ENCODE data around the gene LRRC43.
A peak's percentile ranks its signal among the peaks of the same experiment; 100 is the strongest.

The LRRC43 gene

DNA sequence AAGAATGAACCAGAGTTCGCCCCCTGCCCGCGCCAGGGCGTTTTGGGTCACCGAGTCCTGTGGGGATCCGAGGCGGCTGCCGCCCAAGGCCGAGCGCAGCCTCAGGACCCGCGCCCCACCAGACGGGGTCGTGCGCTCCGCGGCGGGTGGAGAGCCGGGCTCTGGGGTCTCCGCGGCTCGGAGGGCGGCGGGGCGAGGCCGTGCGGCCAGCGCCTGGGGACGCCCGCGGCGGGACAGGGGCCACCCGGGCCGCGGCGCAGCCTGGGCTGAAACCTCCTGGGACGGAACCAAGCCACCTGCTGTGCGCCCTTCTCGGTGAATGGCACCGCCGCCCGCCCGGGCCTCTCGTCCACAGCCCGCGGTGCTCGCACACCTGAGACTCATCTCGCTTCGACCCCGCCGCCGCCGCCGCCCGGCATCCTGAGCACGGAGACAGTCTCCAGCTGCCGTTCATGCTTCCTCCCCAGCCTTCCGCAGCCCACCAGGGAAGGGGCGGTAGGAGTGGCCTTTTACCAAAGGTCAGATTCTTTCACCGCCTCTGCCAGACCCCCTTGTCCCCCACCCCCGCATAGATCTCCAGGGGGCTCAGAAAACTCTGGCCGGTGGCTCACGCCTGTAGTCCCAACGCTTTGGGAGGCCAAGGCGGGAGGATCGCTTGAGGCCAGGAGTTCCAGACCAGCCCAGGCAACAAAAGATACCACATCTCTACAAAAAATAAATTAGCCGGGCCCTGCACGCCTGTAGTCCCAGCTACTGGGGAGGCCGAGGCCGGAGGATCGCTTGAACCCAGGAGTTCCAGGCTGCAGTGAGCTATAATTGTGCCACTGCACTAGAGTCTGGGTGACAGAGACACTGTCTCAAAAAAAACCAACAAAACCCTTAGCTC is 21.5 kb downstream of the LRRC43 start:
- Histone ChIP-seq H3K9ac (ENCODE audit: low read length in 2 of 2) (no peak overlapping the region), H3K9me3 (ENCODE audit: control insufficient read depth in 2 of 2, low read length in 2 of 2) (no peaks in the 10 kb centered on the region), H3K27me3 (ENCODE audit: control insufficient read depth in 1 of 2, insufficient read depth in 2 of 2, low read length in 2 of 2) (peaks cover 36 to 51% of the 10 kb centered on the region in 2 donors), H3K4me3 (ENCODE audit: low read length in 2 of 2) (peak overlapping the region in 1 of 2 donors; percentile 74), H3K27ac (ENCODE audit: low read length) (no peak overlapping the region), H3K4me1 (ENCODE audit: control insufficient read depth, insufficient read depth, low read length) (peaks cover 14% of the 10 kb centered on the region), H3K36me3 (ENCODE audit: control insufficient read depth in 2 of 2, insufficient read depth in 2 of 2, low read length in 2 of 2) (peaks cover 16 to 18% of the 10 kb centered on the region in 2 donors)

DNA sequence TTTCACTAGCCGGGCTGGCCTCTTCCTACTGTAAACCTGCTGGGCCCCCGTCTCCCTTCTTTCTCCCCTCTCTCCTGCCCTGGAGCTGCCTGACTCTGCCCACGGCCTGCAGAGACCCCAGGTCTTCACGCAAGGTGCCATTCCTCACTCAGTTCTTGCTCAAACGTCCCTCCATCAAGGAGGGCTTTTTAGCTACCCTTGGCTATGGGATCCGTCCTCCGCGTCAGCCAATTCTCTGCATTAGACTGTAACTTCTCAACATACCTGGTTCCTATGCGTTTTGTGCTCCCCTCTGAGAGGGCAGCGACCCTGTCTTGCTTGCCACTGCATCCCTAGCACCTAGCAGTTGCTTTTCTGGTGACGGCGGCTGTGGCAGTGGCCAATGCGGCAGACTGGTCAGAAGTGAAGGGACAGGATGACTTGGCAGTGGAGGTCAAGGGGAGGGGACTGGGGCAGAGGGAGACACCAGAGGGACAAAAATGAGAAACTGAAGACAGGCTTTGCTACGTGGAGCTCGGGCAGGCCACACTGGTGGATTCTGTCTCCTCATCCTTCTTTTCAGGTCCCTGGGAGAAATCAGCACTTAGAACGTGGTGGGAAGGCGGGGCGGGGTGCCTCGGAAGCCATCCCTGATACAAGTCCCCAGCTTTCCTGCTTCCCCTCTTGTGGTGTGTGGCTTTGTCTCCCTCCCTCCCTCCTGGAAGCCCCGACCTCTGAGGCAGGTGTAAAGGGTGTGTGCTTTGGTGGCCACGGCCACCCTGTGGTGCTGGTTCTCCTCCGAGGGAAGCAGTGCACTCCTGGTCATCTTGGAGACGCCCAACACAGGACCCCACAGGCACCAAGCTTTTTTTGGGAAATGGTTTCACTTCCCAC is 22.4 kb downstream of the LRRC43 start:
- no peak overlapping the region for H3K4me3 ChIP-seq (ENCODE audit: low read length in 2 of 2)
- H3K9me3 ChIP-seq (ENCODE audit: control insufficient read depth in 2 of 2, low read length in 2 of 2): no peaks in the 10 kb centered on the region
- no peak overlapping the region for H3K27ac ChIP-seq (ENCODE audit: low read length)
- H3K4me1 ChIP-seq (ENCODE audit: control insufficient read depth, insufficient read depth, low read length): peaks cover 14% of the 10 kb centered on the region
- H3K9ac ChIP-seq (ENCODE audit: low read length in 2 of 2): no peak overlapping the region
- H3K27me3 ChIP-seq (ENCODE audit: control insufficient read depth in 1 of 2, insufficient read depth in 2 of 2, low read length in 2 of 2): peaks cover 29 to 48% of the 10 kb centered on the region in 2 donors
- peaks cover 23 to 25% of the 10 kb centered on the region in 2 donors for H3K36me3 ChIP-seq (ENCODE audit: control insufficient read depth in 2 of 2, insufficient read depth in 2 of 2, low read length in 2 of 2)

DNA sequence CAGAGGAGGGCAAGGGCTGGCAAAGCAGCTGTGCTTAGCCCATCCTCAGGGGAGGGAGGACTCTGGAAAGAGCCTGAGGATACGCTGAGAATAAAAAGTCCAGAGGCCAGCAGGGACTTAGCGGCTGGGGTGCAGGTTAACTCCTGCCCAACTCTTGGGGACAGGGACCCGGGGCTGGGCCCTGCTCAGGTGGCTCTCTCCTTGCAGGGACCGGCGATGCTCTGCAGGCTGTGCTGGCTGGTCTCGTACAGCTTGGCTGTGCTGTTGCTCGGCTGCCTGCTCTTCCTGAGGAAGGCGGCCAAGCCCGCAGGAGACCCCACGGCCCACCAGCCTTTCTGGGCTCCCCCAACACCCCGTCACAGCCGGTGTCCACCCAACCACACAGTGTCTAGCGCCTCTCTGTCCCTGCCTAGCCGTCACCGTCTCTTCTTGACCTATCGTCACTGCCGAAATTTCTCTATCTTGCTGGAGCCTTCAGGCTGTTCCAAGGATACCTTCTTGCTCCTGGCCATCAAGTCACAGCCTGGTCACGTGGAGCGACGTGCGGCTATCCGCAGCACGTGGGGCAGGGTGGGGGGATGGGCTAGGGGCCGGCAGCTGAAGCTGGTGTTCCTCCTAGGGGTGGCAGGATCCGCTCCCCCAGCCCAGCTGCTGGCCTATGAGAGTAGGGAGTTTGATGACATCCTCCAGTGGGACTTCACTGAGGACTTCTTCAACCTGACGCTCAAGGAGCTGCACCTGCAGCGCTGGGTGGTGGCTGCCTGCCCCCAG is 23.4 kb downstream of the LRRC43 start:
- Histone ChIP-seq H3K27ac (ENCODE audit: low read length) (no peak overlapping the region), H3K9me3 (ENCODE audit: control insufficient read depth in 2 of 2, low read length in 2 of 2) (no peaks in the 10 kb centered on the region), H3K36me3 (ENCODE audit: control insufficient read depth in 2 of 2, insufficient read depth in 2 of 2, low read length in 2 of 2) (peaks cover 23 to 32% of the 10 kb centered on the region in 2 donors), H3K9ac (ENCODE audit: low read length in 2 of 2) (no peak overlapping the region), H3K4me1 (ENCODE audit: control insufficient read depth, insufficient read depth, low read length) (peaks cover 14% of the 10 kb centered on the region), H3K4me3 (ENCODE audit: low read length in 2 of 2) (no peak overlapping the region), H3K27me3 (ENCODE audit: control insufficient read depth in 1 of 2, insufficient read depth in 2 of 2, low read length in 2 of 2) (peaks cover 22 to 38% of the 10 kb centered on the region in 2 donors)

GRCh38 chr12:122206976-122207375 is 24.1 kb downstream of the LRRC43 start:
- Histone ChIP-seq H3K9ac (ENCODE audit: low read length in 2 of 2) (no peak overlapping the region), H3K36me3 (ENCODE audit: control insufficient read depth in 2 of 2, insufficient read depth in 2 of 2, low read length in 2 of 2) (peaks cover 24 to 35% of the 10 kb centered on the region in 2 donors), H3K4me1 (ENCODE audit: control insufficient read depth, insufficient read depth, low read length) (peaks cover 14% of the 10 kb centered on the region), H3K9me3 (ENCODE audit: control insufficient read depth in 2 of 2, low read length in 2 of 2) (no peaks in the 10 kb centered on the region), H3K4me3 (ENCODE audit: low read length in 2 of 2) (no peak overlapping the region), H3K27me3 (ENCODE audit: control insufficient read depth in 1 of 2, insufficient read depth in 2 of 2, low read length in 2 of 2) (peaks cover 16 to 33% of the 10 kb centered on the region in 2 donors), H3K27ac (ENCODE audit: low read length) (no peak overlapping the region)

GRCh38 chr12:122207391-122207790 is 24.5 kb downstream of the LRRC43 start:
- H3K9ac ChIP-seq (ENCODE audit: low read length in 2 of 2): no peak overlapping the region
- no peak overlapping the region for H3K4me3 ChIP-seq (ENCODE audit: low read length in 2 of 2)
- peaks cover 14% of the 10 kb centered on the region for H3K4me1 ChIP-seq (ENCODE audit: control insufficient read depth, insufficient read depth, low read length)
- H3K36me3 ChIP-seq (ENCODE audit: control insufficient read depth in 2 of 2, insufficient read depth in 2 of 2, low read length in 2 of 2): peaks cover 28 to 35% of the 10 kb centered on the region in 2 donors
- H3K27ac ChIP-seq (ENCODE audit: low read length): no peak overlapping the region
- peaks cover 16 to 32% of the 10 kb centered on the region in 2 donors for H3K27me3 ChIP-seq (ENCODE audit: control insufficient read depth in 1 of 2, insufficient read depth in 2 of 2, low read length in 2 of 2)
- no peaks in the 10 kb centered on the region for H3K9me3 ChIP-seq (ENCODE audit: control insufficient read depth in 2 of 2, low read length in 2 of 2)

- H3K36me3 ChIP-seq (ENCODE audit: control insufficient read depth in 2 of 2, insufficient read depth in 2 of 2, low read length in 2 of 2): peaks cover 33 to 40% of the 10 kb centered on the region in 2 donors
- H3K9ac ChIP-seq (ENCODE audit: low read length in 2 of 2): no peak overlapping the region
- peaks cover 8 to 24% of the 10 kb centered on the region in 2 donors for H3K27me3 ChIP-seq (ENCODE audit: control insufficient read depth in 1 of 2, insufficient read depth in 2 of 2, low read length in 2 of 2)
- no peak overlapping the region for H3K4me3 ChIP-seq (ENCODE audit: low read length in 2 of 2)
- H3K4me1 ChIP-seq (ENCODE audit: control insufficient read depth, insufficient read depth, low read length): peaks cover 10% of the 10 kb centered on the region
- H3K27ac ChIP-seq (ENCODE audit: low read length): no peak overlapping the region
- H3K9me3 ChIP-seq (ENCODE audit: control insufficient read depth in 2 of 2, low read length in 2 of 2): no peaks in the 10 kb centered on the region
Measured at GRCh38 chr12:122208073-122208820, 25.3 kb downstream of the LRRC43 start.

- peaks cover 43 to 45% of the 10 kb centered on the region in 2 donors for H3K36me3 ChIP-seq (ENCODE audit: control insufficient read depth in 2 of 2, insufficient read depth in 2 of 2, low read length in 2 of 2)
- H3K4me1 ChIP-seq (ENCODE audit: control insufficient read depth, insufficient read depth, low read length): no peaks in the 10 kb centered on the region
- H3K27me3 ChIP-seq (ENCODE audit: control insufficient read depth in 1 of 2, insufficient read depth in 2 of 2, low read length in 2 of 2): no peaks in the 10 kb centered on the region
- H3K27ac ChIP-seq (ENCODE audit: low read length): no peak overlapping the region
- no peaks in the 10 kb centered on the region for H3K9me3 ChIP-seq (ENCODE audit: control insufficient read depth in 2 of 2, low read length in 2 of 2)
- no peak overlapping the region for H3K9ac ChIP-seq (ENCODE audit: low read length in 2 of 2)
- H3K4me3 ChIP-seq (ENCODE audit: low read length in 2 of 2): no peak overlapping the region
Measured at GRCh38 chr12:122215771-122216170, 32.8 kb downstream of the LRRC43 start.

- Histone ChIP-seq H3K36me3 (ENCODE audit: control insufficient read depth in 2 of 2, insufficient read depth in 2 of 2, low read length in 2 of 2) (peaks cover 42 to 49% of the 10 kb centered on the region in 2 donors), H3K4me3 (ENCODE audit: low read length in 2 of 2) (no peak overlapping the region)
Measured at GRCh38 chr12:122216445-122216844, 33.5 kb downstream of the LRRC43 start.

GRCh38 chr12:122225683-122226365 is 42.9 kb downstream of the LRRC43 start, which contains the start of gene DIABLO:
Gene DIABLO (minus strand): TSS chr12:122226052. CDS start chr12:122226014, 38 bp downstream.
- H3K9ac ChIP-seq (ENCODE audit: low read length in 2 of 2): peak within 1 kb of the TSS; percentile 93 to 94
- H3K27ac ChIP-seq (ENCODE audit: low read length): peak within 1 kb of the TSS; percentile 94
- H3K9me3 ChIP-seq (ENCODE audit: control insufficient read depth in 2 of 2, low read length in 2 of 2): no peaks in the 10 kb centered on the region
- no peaks in the 10 kb centered on the region for H3K27me3 ChIP-seq (ENCODE audit: control insufficient read depth in 1 of 2, insufficient read depth in 2 of 2, low read length in 2 of 2)
- H3K4me3 ChIP-seq (ENCODE audit: low read length in 2 of 2): peak within 1 kb of the TSS; percentile 88 to 93
- H3K36me3 ChIP-seq (ENCODE audit: control insufficient read depth in 2 of 2, insufficient read depth in 2 of 2, low read length in 2 of 2): peaks cover 14 to 24% of the 10 kb centered on the region in 2 donors
- H3K4me1 ChIP-seq (ENCODE audit: control insufficient read depth, insufficient read depth, low read length): peaks cover 23% of the 10 kb centered on the region

More at GRCh38 chr12:122216445-122216844, 33.5 kb downstream of the LRRC43 start:
- no peak overlapping the region for H3K27ac ChIP-seq (ENCODE audit: low read length)
- no peak overlapping the region for H3K9ac ChIP-seq (ENCODE audit: low read length in 2 of 2)
- no peaks in the 10 kb centered on the region for H3K4me1 ChIP-seq (ENCODE audit: control insufficient read depth, insufficient read depth, low read length)
- H3K9me3 ChIP-seq (ENCODE audit: control insufficient read depth in 2 of 2, low read length in 2 of 2): no peaks in the 10 kb centered on the region
- H3K27me3 ChIP-seq (ENCODE audit: control insufficient read depth in 1 of 2, insufficient read depth in 2 of 2, low read length in 2 of 2): no peaks in the 10 kb centered on the region

Measured in stomach smooth muscle (tissue), 2 donors.